SK-N-MC (cell line): ENCODE data around the gene TM2D1.

Experiments
- DNase-seq: peaks from one replicate; pipeline ENCODE4 v3.0.0-alpha.2; 2011; ENCODE audit warnings: low read depth, low spot score
- H3K27ac ChIP-seq: fragments of 200-600 bp; sonication (generic); 2 replicates; pipeline ENCODE4 v1.5.1; 2016; ENCODE audit warnings: mixed run types
- H3K36me3 ChIP-seq: fragments of 200-600 bp; sonication (generic); 2 replicates; pipeline ENCODE4 v1.6.1; 2017; ENCODE audit warnings: antibody characterized with exemption, low read length, mixed read lengths; ENCODE audit not compliant: insufficient read depth
- H3K4me3 ChIP-seq: fragments of 200-600 bp; sonication (generic); 2 replicates; pipeline ENCODE4 v1.5.1; 2016
- H3K9ac ChIP-seq: fragments of 200-600 bp; sonication (generic); 2 replicates; pipeline ENCODE4 v1.8.0; 2017; ENCODE audit warnings: mixed run types, mixed read lengths; ENCODE audit not compliant: insufficient read length
- H3K9me3 ChIP-seq: fragments of 200-600 bp; sonication (generic); 2 replicates; pipeline ENCODE4 v1.6.1; 2017; ENCODE audit warnings: low read depth, mild to moderate bottlenecking, antibody characterized with exemption, low read length, moderate library complexity, mixed read lengths
- EZH2 ChIP-seq: fragments of 200-600 bp; sonication (generic); IDR thresholded peaks from one replicate; pipeline ENCODE4 v1.6.1; 2017; ENCODE audit warnings: antibody characterized with exemption
- FOXP2 ChIP-seq: optimal IDR thresholded peaks from 2 replicates; pipeline ENCODE3; 2011; ENCODE audit warnings: mild to moderate bottlenecking, moderate library complexity; ENCODE audit not compliant: insufficient read depth; ENCODE audit errors: extremely low read length, control extremely low read depth
- POLR2AphosphoS5 ChIP-seq: IDR thresholded peaks from 2 replicates; pipeline ENCODE4 v1.6.1; 2012; ENCODE audit warnings: mild to moderate bottlenecking, low read depth, low read length, borderline replicate concordance

The TM2D1 gene

GRCh38 chr1:61642475-61643232, 82.3 kb downstream of the TM2D1 start:
- TF ChIP-seq FOXP2 (no peak), EZH2 (no peak), POLR2AphosphoS5 (no peak)
- no peak for DNase-seq

GRCh38 chr1:61641578-61642336, 83.2 kb downstream of the TM2D1 start:
- no peak for TF ChIP-seq FOXP2
- TF ChIP-seq EZH2, result no peak
- no peak for TF ChIP-seq POLR2AphosphoS5
- Histone ChIP-seq H3K27ac (peak overlapping the region; percentile 60; the same call in 1 of the 2 replicates), H3K4me3 (peak overlapping the region; percentile 65), H3K9me3 (no peaks in the 10 kb centered on the region), H3K36me3 (no peaks in the 10 kb centered on the region), H3K9ac (no peak overlapping the region)
- DNase-seq, result no peak

More at GRCh38 chr1:61642475-61643232, 82.3 kb downstream of the TM2D1 start:
- no peak overlapping the region for H3K4me3 ChIP-seq
- no peak overlapping the region for H3K9ac ChIP-seq
- H3K27ac ChIP-seq, result no peak overlapping the region
- no peaks in the 10 kb centered on the region for H3K9me3 ChIP-seq
- no peaks in the 10 kb centered on the region for H3K36me3 ChIP-seq

- Histone ChIP-seq H3K36me3 (no peaks in the 10 kb centered on the region), H3K4me3 (peak overlapping the region; percentile 65), H3K9me3 (no peaks in the 10 kb centered on the region), H3K27ac (peak overlapping the region; percentile 60; the same call in 1 of the 2 replicates), H3K9ac (no peak overlapping the region)
- no peak for TF ChIP-seq FOXP2
- no peak for TF ChIP-seq POLR2AphosphoS5
- no peak for TF ChIP-seq EZH2
- no peak for DNase-seq
Measured at GRCh38 chr1:61640531-61641530, 84.1 kb downstream of the TM2D1 start.

GRCh38 chr1:61639608-61640336, 85.2 kb downstream of the TM2D1 start:
- no peak overlapping the region for H3K9ac ChIP-seq
- H3K27ac ChIP-seq, result no peak overlapping the region
- DNase-seq, result no peak
- no peaks in the 10 kb centered on the region for H3K9me3 ChIP-seq
- H3K4me3 ChIP-seq, result no peak overlapping the region
- H3K36me3 ChIP-seq, result no peaks in the 10 kb centered on the region
- no peak for TF ChIP-seq FOXP2
- TF ChIP-seq POLR2AphosphoS5, result no peak
- no peak for TF ChIP-seq EZH2

GRCh38 chr1:61638911-61639605, 85.9 kb downstream of the TM2D1 start:
- Histone ChIP-seq H3K9ac (no peak overlapping the region), H3K27ac (peak overlapping the region; percentile 92), H3K4me3 (peak overlapping the region; percentile 60; the same call in 1 of the 2 replicates), H3K9me3 (no peaks in the 10 kb centered on the region), H3K36me3 (no peaks in the 10 kb centered on the region)
- no peak for TF ChIP-seq POLR2AphosphoS5
- TF ChIP-seq EZH2, result no peak
- no peak for DNase-seq

- peak; percentile 97 for DNase-seq
- H3K36me3 ChIP-seq, result no peaks in the 10 kb centered on the region
- no peak overlapping the region for H3K9ac ChIP-seq
- H3K27ac ChIP-seq, result peak overlapping the region; percentile 92
- H3K4me3 ChIP-seq, result peak overlapping the region; percentile 60
- TF ChIP-seq EZH2 (no peak), POLR2AphosphoS5 (peak; percentile 70; the same call in 1 of the 2 replicates)
- no peaks in the 10 kb centered on the region for H3K9me3 ChIP-seq
Measured at GRCh38 chr1:61638296-61638695, 86.6 kb downstream of the TM2D1 start.

GRCh38 chr1:61637470-61637869, 87.5 kb downstream of the TM2D1 start:
- no peak for DNase-seq
- no peak for TF ChIP-seq POLR2AphosphoS5
- TF ChIP-seq EZH2, result no peak
- no peak for TF ChIP-seq FOXP2
- Histone ChIP-seq H3K27ac (peak overlapping the region; percentile 92), H3K9ac (no peak overlapping the region), H3K9me3 (no peaks in the 10 kb centered on the region), H3K4me3 (peak overlapping the region; percentile 60; the same call in 1 of the 2 replicates), H3K36me3 (no peaks in the 10 kb centered on the region)
